Endothelial cell of umbilical vein (primary cell): ENCODE results near the gene OSBPL10. TPM values are rescaled to one million over a fixed set of nuclear protein-coding genes. Genes with fewer than 3 reads are reported as not detected.

Experiments used
- BruUV-seq: library from RNA; stranded (reverse); fragments of 400-500 nt; replicated peaks from 2 replicates; lab custom pipeline; 2021; lab: Mats Ljungman, UMichigan
- CTCF ChIA-PET: fragments of 300-600, 350-600 bp; sonication (Branson Sonifier 250); formaldehyde crosslinking; loops from one replicate; lab custom pipeline; 2021; ENCODE audit warnings: antibody characterized with exemption, inconsistent platforms; lab: Charles Lee
- POLR2A ChIA-PET: fragments of 300-600, 350-600 bp; sonication (Branson Sonifier 250); formaldehyde crosslinking; loops from one replicate; lab custom pipeline; 2021; ENCODE audit warnings: antibody characterized with exemption, inconsistent platforms; lab: Charles Lee
- DNase-seq: peaks from one replicate; pipeline ENCODE4 v3.0.0-alpha.2; 2011; ENCODE audit warnings: low read depth, low spot score
- FAIRE-seq: peaks from 2 replicates; lab custom pipeline; 2011; peaks lifted over from hg19 to GRCh38; lab: Jason Lieb, UNC
- H2AFZ ChIP-seq: 2 replicates; pipeline ENCODE4 v1.6.0; 2012; ENCODE audit warnings: low read depth, low read length, control low read depth, inconsistent platforms
- H3K27ac ChIP-seq: 2 replicates; pipeline ENCODE4 v1.5.1; 2011; ENCODE audit warnings: low read depth, mild to moderate bottlenecking, control low read depth, low read length, moderate library complexity; ENCODE audit not compliant: insufficient read depth
- H3K27me3 ChIP-seq, 2 experiments: 2 replicates each; pipeline versions ENCODE4 v1.6.0 to v1.6.1; 2011; ENCODE audit warnings: low read length in 2 of 2, mixed read lengths in 1 of 2; ENCODE audit not compliant: control insufficient read depth in 2 of 2, insufficient read depth in 2 of 2
- H3K36me3 ChIP-seq, 2 experiments: 2 replicates in 1 of 2; 3 replicates in 1 of 2; pipeline ENCODE4 v1.5.1; 2011; ENCODE audit warnings: low read length in 2 of 2, mild to moderate bottlenecking in 1 of 2, moderate library complexity in 1 of 2; ENCODE audit not compliant: control insufficient read depth in 2 of 2, insufficient read depth in 2 of 2; ENCODE audit errors: extremely low read depth in 1 of 2
- H3K4me1 ChIP-seq: 3 replicates; pipeline ENCODE4 v1.5.1; 2011; ENCODE audit warnings: mild to moderate bottlenecking, low read length; ENCODE audit not compliant: control insufficient read depth, insufficient read depth; ENCODE audit errors: extremely low read depth
- H3K4me2 ChIP-seq: 2 replicates; pipeline ENCODE4 v1.6.1; 2011; ENCODE audit warnings: low read length, control low read depth, mixed read lengths; ENCODE audit not compliant: insufficient read depth
- H3K4me3 ChIP-seq, 3 experiments: fragments of 200-600 bp in 1 of 3; sonication (generic), shearing (Covaris generic) in 1 of 3; replicated peaks in 1 of 3; 2 replicates each; pipeline ENCODE4 v1.5.1; 2011 to 2016; ENCODE audit warnings: control low read depth in 3 of 3, low read length in 3 of 3, mild to moderate bottlenecking in 2 of 3, inconsistent platforms in 1 of 3, low read depth in 1 of 3, moderate library complexity in 1 of 3; ENCODE audit not compliant: insufficient read depth in 1 of 3
- H3K79me2 ChIP-seq: 2 replicates; pipeline ENCODE4 v1.6.0; 2012; ENCODE audit warnings: low read length, inconsistent platforms; ENCODE audit not compliant: control insufficient read depth, insufficient read depth
- H3K9ac ChIP-seq: replicated peaks from 2 replicates; pipeline ENCODE3; 2011; ENCODE audit warnings: low read length, control low read depth; ENCODE audit not compliant: insufficient read depth; ENCODE audit errors: extremely low read depth
- H3K9me1 ChIP-seq: replicated peaks from 3 replicates; pipeline ENCODE4 v1.6.0; 2011; ENCODE audit warnings: mild to moderate bottlenecking, low read length; ENCODE audit not compliant: control insufficient read depth, insufficient read depth; ENCODE audit errors: extremely low read depth
- H3K9me3 ChIP-seq: replicated peaks from 2 replicates; pipeline ENCODE4 v1.5.1; 2012; ENCODE audit warnings: low read length, inconsistent platforms; ENCODE audit not compliant: control insufficient read depth, insufficient read depth
- H4K20me1 ChIP-seq: replicated peaks from 2 replicates; pipeline ENCODE3; 2011; ENCODE audit warnings: mild to moderate bottlenecking, low read length; ENCODE audit not compliant: control insufficient read depth, insufficient read depth; ENCODE audit errors: extremely low read depth
- EZH2 ChIP-seq: IDR thresholded peaks from 2 replicates; pipeline ENCODE4 v1.6.1; 2012; ENCODE audit warnings: borderline replicate concordance, low read depth, mild to moderate bottlenecking, moderate library complexity, low read length, inconsistent platforms; ENCODE audit not compliant: severe bottlenecking
- FOS ChIP-seq: IDR thresholded peaks from 2 replicates; pipeline ENCODE4 v1.6.1; 2011; ENCODE audit warnings: mild to moderate bottlenecking, low read length, moderate library complexity, borderline replicate concordance; ENCODE audit not compliant: insufficient read depth
- GATA2 ChIP-seq: IDR thresholded peaks from 2 replicates; pipeline ENCODE4 v1.7.0; 2011; ENCODE audit warnings: low read depth, mild to moderate bottlenecking, moderate library complexity, mixed read lengths, low read length; ENCODE audit not compliant: insufficient read length, insufficient read depth
- JUN ChIP-seq: IDR thresholded peaks from 2 replicates; pipeline ENCODE4 v1.6.1; 2011; ENCODE audit warnings: borderline replicate concordance, low read depth; ENCODE audit not compliant: insufficient read length, insufficient read depth
- MYC ChIP-seq: IDR thresholded peaks from one replicate; pipeline ENCODE4 v1.6.1; 2011; ENCODE audit warnings: mild to moderate bottlenecking, low read depth, low read length
- POLR2A ChIP-seq: IDR thresholded peaks from 2 replicates; pipeline ENCODE4 v1.6.1; 2012; ENCODE audit warnings: low read depth, mild to moderate bottlenecking, control low read depth, low read length
- POLR2AphosphoS5 ChIP-seq: IDR thresholded peaks from 2 replicates; pipeline ENCODE4 v1.6.1; 2012; ENCODE audit warnings: low read depth, mild to moderate bottlenecking, control low read depth, low read length, moderate library complexity; ENCODE audit not compliant: insufficient read depth
- dilution Hi-C: fragments of 300-500 bp; cut with MboI; formaldehyde crosslinking; loops from one replicate; pipeline ENCODE4 v1.15.0; 2019; ENCODE audit warnings: low sequenced_read_pairs; ENCODE audit not compliant: extremely low pct_ligation_motif_present
- intact Hi-C: fragments of 100-400 bp; cut with micrococcal nuclease; formaldehyde crosslinking; loops from one replicate; pipeline ENCODE4 v1.10.0; 2022
- polyA plus RNA-seq, 4 experiments: library from polyadenylated mRNA; depleted of rRNA in 3 of 4; stranded (reverse) in 3 of 4; unstranded in 1 of 4; fragments of >200 nt; gene quantifications; 2 replicates each; pipeline versions ENCODE4 v1.2.1 to v1.2.3, GENCODE V29; 2011 to 2012; ENCODE audit warnings: missing spikeins in 1 of 4
- total RNA-seq: library from RNA; stranded (reverse); gene quantifications from 2 replicates; pipeline ENCODE4 v1.2.3, GENCODE V29; 2021
- TF ChIP-seq, protein P1 (sequence below): IDR thresholded peaks from 2 replicates; pipeline ENCODE4 v1.6.1; 2011; ENCODE audit not compliant: insufficient read depth, insufficient read length
- TF ChIP-seq, protein P2 (sequence below), 2 donors: IDR thresholded peaks; 1 replicate in 1 of 2; 2 replicates in 1 of 2; pipeline ENCODE4 v1.5.1; 2011; ENCODE audit warnings: low read length in 2 of 2, mild to moderate bottlenecking in 2 of 2, moderate library complexity in 2 of 2, control low read depth in 1 of 2, inconsistent platforms in 1 of 2, low read depth in 1 of 2; ENCODE audit not compliant: insufficient read depth in 1 of 2; ENCODE audit errors: extremely low read depth in 1 of 2

Gene OSBPL10
- total and polyA plus RNA-seq, 2 donors (not counting 3 experiments of a cell fraction or from before 2014, with no cell fraction given) = 10.8 to 47.6 TPM

DNA sequence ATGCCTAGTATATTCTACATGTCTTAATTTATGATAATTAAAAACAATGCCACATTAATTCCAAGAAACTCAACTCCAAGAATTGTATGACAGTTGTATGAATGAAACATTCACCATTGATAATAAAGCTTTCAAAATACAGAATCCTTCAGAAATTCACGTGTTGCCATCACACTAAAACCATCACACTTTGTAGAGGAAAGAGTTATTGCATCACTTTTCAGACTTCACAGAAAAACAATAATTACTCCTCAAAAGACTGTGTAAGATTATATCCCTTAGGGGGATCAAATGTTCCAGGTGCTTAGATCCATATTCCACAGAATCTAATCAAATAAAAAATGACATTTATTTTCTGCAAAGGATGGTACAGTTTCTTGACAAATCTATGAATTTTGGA lies 85.0 kb downstream of the OSBPL10 start:
- H3K9ac ChIP-seq = no peak overlapping the region
- no peak overlapping the region for H3K4me3 ChIP-seq
- FAIRE-seq (no peak), DNase-seq (no peak)
- H2AFZ ChIP-seq = no peak overlapping the region
- dilution Hi-C loops = no loop called here
- H3K27ac ChIP-seq = no peak overlapping the region
- no peaks in the 10 kb centered on the region for H3K27me3 ChIP-seq
- no peaks in the 10 kb centered on the region for H3K79me2 ChIP-seq
- no TSS peak for BruUV-seq
- H4K20me1 ChIP-seq = no peaks in the 10 kb centered on the region
- H3K4me1 ChIP-seq = peaks cover 8% of the 10 kb centered on the region
- POLR2A ChIA-PET = no interaction called here
- H3K9me3 ChIP-seq = no peaks in the 10 kb centered on the region
- no peak for TF ChIP-seq JUN
- no peak for TF ChIP-seq POLR2A
- TF ChIP-seq MYC = no peak
- TF ChIP-seq, protein P1, sequence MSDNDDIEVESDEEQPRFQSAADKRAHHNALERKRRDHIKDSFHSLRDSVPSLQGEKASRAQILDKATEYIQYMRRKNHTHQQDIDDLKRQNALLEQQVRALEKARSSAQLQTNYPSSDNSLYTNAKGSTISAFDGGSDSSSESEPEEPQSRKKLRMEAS = no peak
- TF ChIP-seq, protein P2, sequence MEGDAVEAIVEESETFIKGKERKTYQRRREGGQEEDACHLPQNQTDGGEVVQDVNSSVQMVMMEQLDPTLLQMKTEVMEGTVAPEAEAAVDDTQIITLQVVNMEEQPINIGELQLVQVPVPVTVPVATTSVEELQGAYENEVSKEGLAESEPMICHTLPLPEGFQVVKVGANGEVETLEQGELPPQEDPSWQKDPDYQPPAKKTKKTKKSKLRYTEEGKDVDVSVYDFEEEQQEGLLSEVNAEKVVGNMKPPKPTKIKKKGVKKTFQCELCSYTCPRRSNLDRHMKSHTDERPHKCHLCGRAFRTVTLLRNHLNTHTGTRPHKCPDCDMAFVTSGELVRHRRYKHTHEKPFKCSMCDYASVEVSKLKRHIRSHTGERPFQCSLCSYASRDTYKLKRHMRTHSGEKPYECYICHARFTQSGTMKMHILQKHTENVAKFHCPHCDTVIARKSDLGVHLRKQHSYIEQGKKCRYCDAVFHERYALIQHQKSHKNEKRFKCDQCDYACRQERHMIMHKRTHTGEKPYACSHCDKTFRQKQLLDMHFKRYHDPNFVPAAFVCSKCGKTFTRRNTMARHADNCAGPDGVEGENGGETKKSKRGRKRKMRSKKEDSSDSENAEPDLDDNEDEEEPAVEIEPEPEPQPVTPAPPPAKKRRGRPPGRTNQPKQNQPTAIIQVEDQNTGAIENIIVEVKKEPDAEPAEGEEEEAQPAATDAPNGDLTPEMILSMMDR (IDR thresholded peaks at IDR 0.05; ENCODE audit: extremely low read depth in 1 of 2, insufficient read depth in 1 of 2, low read depth in 1 of 2, low read length in 2 of 2) = no peak
- TF ChIP-seq POLR2AphosphoS5 = no peak
- no peak for TF ChIP-seq GATA2
- no peak for TF ChIP-seq EZH2
- no peak for TF ChIP-seq FOS
- CTCF ChIA-PET = interaction anchor here (1.2 to 1.4 kb wide), 2 partner anchors 9 to 13 kb away, joined by 3 to 4 read pairs; no protein-coding TSS in a partner anchor
- no peak overlapping the region for H3K4me2 ChIP-seq
- intact Hi-C loops = no loop called here
- no peaks in the 10 kb centered on the region for H3K9me1 ChIP-seq
- no peaks in the 10 kb centered on the region for H3K36me3 ChIP-seq
